Immature natural killer cell (primary cell): ENCODE data around the gene ARID1B. TPM values are rescaled to one million over a fixed set of nuclear protein-coding genes. Genes with fewer than 3 reads are reported as not detected.

Experiments
- DNase-seq, 3 donors: peaks; one replicate each; pipeline ENCODE4 v3.0.0; 2022; ENCODE audit warnings: mixed read lengths in 1 of 3
- H3K27ac Mint-ChIP-seq, 6 donors: one replicate each; pipeline ENCODE4 v1.8.0; 2020; ENCODE audit warnings: mixed read lengths in 6 of 6, mild to moderate bottlenecking in 5 of 6, inconsistent platforms in 4 of 6, moderate library complexity in 3 of 6
- H3K27me3 Mint-ChIP-seq, 3 donors: one replicate each; pipeline ENCODE4 v1.8.0; 2020 to 2021; ENCODE audit warnings: low read depth in 3 of 3, mild to moderate bottlenecking in 3 of 3, mixed read lengths in 3 of 3, moderate library complexity in 3 of 3, inconsistent platforms in 1 of 3
- H3K36me3 Mint-ChIP-seq, 3 donors: one replicate each; pipeline ENCODE4 v1.8.0; 2020; ENCODE audit warnings: mixed read lengths in 3 of 3, inconsistent platforms in 2 of 3, mild to moderate bottlenecking in 2 of 3
- H3K4me1 Mint-ChIP-seq, 2 donors: one replicate each; pipeline ENCODE4 v1.8.0; 2020; ENCODE audit warnings: inconsistent platforms in 2 of 2, mild to moderate bottlenecking in 2 of 2, mixed read lengths in 2 of 2, moderate library complexity in 1 of 2
- H3K4me3 Mint-ChIP-seq, 5 donors: one replicate each; pipeline ENCODE4 v1.8.0; 2020; ENCODE audit warnings: mild to moderate bottlenecking in 5 of 5, mixed read lengths in 5 of 5, inconsistent platforms in 3 of 5, moderate library complexity in 3 of 5
- H3K9me3 Mint-ChIP-seq, 6 donors: one replicate each; pipeline ENCODE4 v1.8.0; 2020; ENCODE audit warnings: mild to moderate bottlenecking in 6 of 6, mixed read lengths in 6 of 6, inconsistent platforms in 4 of 6, moderate library complexity in 3 of 6
- polyA plus RNA-seq, 3 donors: library from polyadenylated mRNA; unstranded; fragments of 300-500 nt; fragmentation: Illumina TruSeq; gene quantifications; one replicate each; pipeline ENCODE4 v1.2.3, GENCODE V29; 2021

Gene ARID1B
- polyA plus RNA-seq, 3 donors from 2014 or later, result 7.6 to 18.1 (median 8.7) TPM

GRCh38 chr6:157073596-157073995 is 296.4 kb downstream of the ARID1B start:
- no peaks in the 10 kb centered on the region for H3K27me3 Mint-ChIP-seq
- H3K4me1 Mint-ChIP-seq, result peaks cover 37 to 68% of the 10 kb centered on the region in 2 donors
- H3K36me3 Mint-ChIP-seq, result peaks cover 0 to 7% (median 0%) of the 10 kb centered on the region in 3 donors
- DNase-seq, result no peak
- no peak overlapping the region for H3K4me3 Mint-ChIP-seq
- H3K9me3 Mint-ChIP-seq, result no peaks in the 10 kb centered on the region
- H3K27ac Mint-ChIP-seq, result peak overlapping the region in 1 of 6 donors; percentile 25

- no peak overlapping the region for H3K27ac Mint-ChIP-seq
- H3K4me3 Mint-ChIP-seq, result no peak overlapping the region
- no peaks in the 10 kb centered on the region for H3K27me3 Mint-ChIP-seq
- no peak for DNase-seq
- no peaks in the 10 kb centered on the region for H3K9me3 Mint-ChIP-seq
- H3K4me1 Mint-ChIP-seq, result peaks cover 30 to 62% of the 10 kb centered on the region in 2 donors
- H3K36me3 Mint-ChIP-seq, result peaks cover 0 to 7% (median 0%) of the 10 kb centered on the region in 3 donors
Measured at GRCh38 chr6:157074969-157075368, 297.8 kb downstream of the ARID1B start.

DNA sequence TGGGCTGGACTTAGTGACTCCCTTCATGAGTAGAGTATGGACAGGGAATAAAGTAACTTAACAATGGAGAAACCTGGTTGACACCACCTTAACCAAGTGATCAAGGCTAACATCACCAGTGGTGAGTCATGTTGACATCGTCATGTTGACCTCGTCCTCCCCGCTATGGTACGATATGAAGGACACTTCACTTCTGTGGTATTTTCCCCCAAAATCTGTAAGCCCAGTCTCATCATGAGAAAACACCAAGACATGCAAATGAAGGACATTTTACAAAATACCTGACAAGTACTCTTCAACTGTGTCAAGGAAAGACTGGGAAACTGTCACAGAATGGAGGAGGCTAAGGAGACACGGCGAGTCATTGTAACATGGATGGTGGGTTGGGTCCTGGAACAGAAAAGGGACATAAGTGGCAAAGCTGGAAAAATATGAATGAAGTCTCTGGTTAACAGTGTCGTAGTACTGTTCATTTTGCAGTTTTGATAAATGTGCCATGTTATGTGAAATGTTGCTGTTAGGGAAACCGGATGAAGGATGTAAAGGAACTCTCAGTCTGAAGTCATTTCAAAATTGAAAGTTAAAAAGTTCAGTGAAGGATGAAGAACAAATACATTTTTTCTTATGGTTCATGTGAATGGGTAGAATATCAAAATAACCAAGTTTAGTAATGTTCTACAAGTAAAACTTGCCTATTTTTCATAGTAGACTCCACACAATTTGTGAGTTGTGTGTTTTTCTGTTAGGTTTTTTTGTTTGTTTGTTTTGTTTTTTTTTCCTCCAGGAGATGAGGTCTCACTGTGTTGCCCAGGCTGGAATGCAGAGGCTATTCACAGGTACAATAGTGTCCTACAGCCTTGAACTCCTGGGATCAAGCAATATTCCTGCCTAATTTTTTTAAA is 298.6 kb downstream of the ARID1B start:
- peaks cover 0 to 7% (median 0%) of the 10 kb centered on the region in 3 donors for H3K36me3 Mint-ChIP-seq
- H3K27ac Mint-ChIP-seq, result peak overlapping the region in 4 of 6 donors; percentile 20 to 85 (median 56)
- no peaks in the 10 kb centered on the region for H3K27me3 Mint-ChIP-seq
- peak in 1 of 3 donors; percentile 25 for DNase-seq
- H3K9me3 Mint-ChIP-seq, result no peaks in the 10 kb centered on the region
- peaks cover 27 to 54% of the 10 kb centered on the region in 2 donors for H3K4me1 Mint-ChIP-seq
- peak overlapping the region in 2 of 5 donors; percentile 7 to 80 for H3K4me3 Mint-ChIP-seq

- H3K9me3 Mint-ChIP-seq, result no peaks in the 10 kb centered on the region
- H3K4me3 Mint-ChIP-seq, result no peak overlapping the region
- no peak for DNase-seq
- H3K27me3 Mint-ChIP-seq, result no peaks in the 10 kb centered on the region
- peaks cover 0 to 7% (median 0%) of the 10 kb centered on the region in 3 donors for H3K36me3 Mint-ChIP-seq
- peak overlapping the region in 3 of 6 donors; percentile 12 to 70 (median 20) for H3K27ac Mint-ChIP-seq
- peaks cover 22 to 48% of the 10 kb centered on the region in 2 donors for H3K4me1 Mint-ChIP-seq
Measured at GRCh38 chr6:157076451-157076822, 299.3 kb downstream of the ARID1B start.

GRCh38 chr6:157077251-157077650 is 300.1 kb downstream of the ARID1B start:
- Mint-ChIP-seq H3K4me3 (no peak overlapping the region), H3K27me3 (no peaks in the 10 kb centered on the region), H3K27ac (peak overlapping the region in 3 of 6 donors; percentile 26 to 69 (median 50)), H3K9me3 (no peaks in the 10 kb centered on the region), H3K4me1 (peaks cover 22 to 56% of the 10 kb centered on the region in 2 donors), H3K36me3 (peaks cover 0 to 7% (median 0%) of the 10 kb centered on the region in 3 donors)
- DNase-seq, result no peak

DNA sequence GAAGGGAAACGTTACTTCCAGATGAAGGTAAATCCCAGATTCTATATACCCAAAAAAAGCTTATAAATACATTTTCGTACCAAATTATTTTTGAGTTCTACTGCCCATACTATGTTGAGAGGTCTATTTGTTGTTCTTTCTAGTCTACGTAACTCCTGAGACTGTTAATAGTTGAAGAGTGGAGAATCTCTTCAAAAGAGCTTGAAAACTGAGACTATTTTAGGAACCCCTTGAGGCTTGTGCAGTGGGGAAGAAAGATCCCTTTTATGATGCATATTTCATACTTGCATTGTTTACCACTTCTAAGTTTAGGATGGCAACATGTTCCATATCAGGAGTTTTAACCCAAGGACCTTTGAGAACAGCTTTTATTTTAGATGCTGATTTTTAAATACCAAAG is 301.1 kb downstream of the ARID1B start:
- H3K27me3 Mint-ChIP-seq, result no peaks in the 10 kb centered on the region
- H3K9me3 Mint-ChIP-seq, result no peaks in the 10 kb centered on the region
- H3K4me3 Mint-ChIP-seq, result no peak overlapping the region
- no peak overlapping the region for H3K27ac Mint-ChIP-seq
- H3K36me3 Mint-ChIP-seq, result peaks cover 0 to 7% (median 0%) of the 10 kb centered on the region in 3 donors
- peaks cover 27 to 66% of the 10 kb centered on the region in 2 donors for H3K4me1 Mint-ChIP-seq
- no peak for DNase-seq

GRCh38 chr6:157079277-157079676 is 302.1 kb downstream of the ARID1B start:
- peaks cover 25 to 62% of the 10 kb centered on the region in 2 donors for H3K4me1 Mint-ChIP-seq
- no peaks in the 10 kb centered on the region for H3K27me3 Mint-ChIP-seq
- no peaks in the 10 kb centered on the region for H3K9me3 Mint-ChIP-seq
- H3K27ac Mint-ChIP-seq, result no peak overlapping the region
- H3K4me3 Mint-ChIP-seq, result no peak overlapping the region
- H3K36me3 Mint-ChIP-seq, result peaks cover 0 to 6% (median 2%) of the 10 kb centered on the region in 3 donors
- no peak for DNase-seq

DNA sequence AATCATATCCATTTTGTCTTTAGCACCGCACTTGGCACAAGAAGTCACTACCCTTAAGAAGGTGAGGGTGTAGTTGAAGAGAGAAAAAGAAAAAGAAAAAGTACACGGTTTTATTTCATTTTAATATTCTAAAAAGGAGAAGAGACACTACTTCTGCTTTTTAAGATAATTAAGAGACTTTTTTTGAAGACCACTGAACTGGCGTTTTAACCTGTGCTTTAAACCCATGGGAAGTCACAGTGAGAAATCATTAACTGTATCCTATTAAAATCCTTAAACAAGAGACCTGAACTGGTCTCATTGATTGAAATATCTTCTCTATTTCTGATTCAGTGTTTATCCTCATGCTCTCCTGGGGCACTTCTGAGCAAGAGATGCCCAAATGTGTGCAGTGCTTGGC is 302.6 kb downstream of the ARID1B start:
- Mint-ChIP-seq H3K27ac (no peak overlapping the region), H3K27me3 (no peaks in the 10 kb centered on the region), H3K4me3 (no peak overlapping the region), H3K4me1 (peaks cover 23 to 57% of the 10 kb centered on the region in 2 donors), H3K36me3 (peaks cover 3 to 11% (median 7%) of the 10 kb centered on the region in 3 donors), H3K9me3 (no peaks in the 10 kb centered on the region)
- no peak for DNase-seq

- no peak for DNase-seq
- Mint-ChIP-seq H3K27ac (peak overlapping the region in 1 of 6 donors; percentile 17), H3K27me3 (no peaks in the 10 kb centered on the region), H3K9me3 (no peaks in the 10 kb centered on the region), H3K4me3 (no peak overlapping the region), H3K4me1 (peaks cover 22 to 55% of the 10 kb centered on the region in 2 donors), H3K36me3 (peaks cover 7 to 22% (median 15%) of the 10 kb centered on the region in 3 donors)
Measured at GRCh38 chr6:157080986-157081391, 303.8 kb downstream of the ARID1B start.

- Mint-ChIP-seq H3K27ac (peak overlapping the region in 2 of 6 donors; percentile 6 to 17), H3K27me3 (no peaks in the 10 kb centered on the region), H3K9me3 (no peaks in the 10 kb centered on the region), H3K36me3 (peaks cover 7 to 23% (median 19%) of the 10 kb centered on the region in 3 donors), H3K4me3 (no peak overlapping the region), H3K4me1 (peaks cover 34 to 57% of the 10 kb centered on the region in 2 donors)
- no peak for DNase-seq
Measured at GRCh38 chr6:157083343-157083742, 306.2 kb downstream of the ARID1B start.

DNA sequence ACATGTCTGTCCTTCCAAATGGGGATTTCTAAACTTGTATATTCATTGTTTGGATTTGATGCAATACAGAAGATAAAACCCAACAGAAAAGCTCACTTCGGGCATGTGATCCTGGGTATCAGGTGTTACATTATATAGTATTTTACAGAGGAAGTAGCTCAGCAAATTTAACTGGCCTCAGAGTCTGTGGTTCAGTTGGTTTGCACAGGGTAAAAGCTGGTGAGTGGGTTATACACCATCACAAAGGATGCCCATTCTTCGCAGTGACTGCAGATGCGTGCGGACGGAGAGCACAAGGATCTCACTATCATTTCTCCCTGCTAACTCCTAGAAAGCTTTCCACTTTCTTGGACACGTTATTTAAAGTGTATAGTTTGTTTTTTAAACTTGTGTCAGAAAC is 309.5 kb downstream of the ARID1B start:
- H3K36me3 Mint-ChIP-seq, result peaks cover 14 to 23% (median 19%) of the 10 kb centered on the region in 3 donors
- DNase-seq, result peak; percentile 16 to 34 (median 28)
- H3K9me3 Mint-ChIP-seq, result no peaks in the 10 kb centered on the region
- H3K4me3 Mint-ChIP-seq, result peak overlapping the region; percentile 15 to 63 (median 42)
- no peaks in the 10 kb centered on the region for H3K27me3 Mint-ChIP-seq
- peak overlapping the region in 5 of 6 donors; percentile 53 to 80 (median 62) for H3K27ac Mint-ChIP-seq
- peaks cover 48 to 61% of the 10 kb centered on the region in 2 donors for H3K4me1 Mint-ChIP-seq

- Mint-ChIP-seq H3K36me3 (peaks cover 14 to 23% (median 22%) of the 10 kb centered on the region in 3 donors), H3K27me3 (no peaks in the 10 kb centered on the region), H3K4me3 (peak overlapping the region in 1 of 5 donors; percentile 21), H3K4me1 (peaks cover 40 to 48% of the 10 kb centered on the region in 2 donors), H3K9me3 (no peaks in the 10 kb centered on the region), H3K27ac (peak overlapping the region in 4 of 6 donors; percentile 7 to 77 (median 64))
- no peak for DNase-seq
Measured at GRCh38 chr6:157087974-157088373, 310.8 kb downstream of the ARID1B start.

GRCh38 chr6:157088841-157089240 is 311.7 kb downstream of the ARID1B start:
- peaks cover 45 to 50% of the 10 kb centered on the region in 2 donors for H3K4me1 Mint-ChIP-seq
- H3K4me3 Mint-ChIP-seq, result peak overlapping the region in 1 of 5 donors; percentile 21
- DNase-seq, result no peak
- no peaks in the 10 kb centered on the region for H3K27me3 Mint-ChIP-seq
- no peaks in the 10 kb centered on the region for H3K9me3 Mint-ChIP-seq
- peaks cover 20 to 23% (median 23%) of the 10 kb centered on the region in 3 donors for H3K36me3 Mint-ChIP-seq
- H3K27ac Mint-ChIP-seq, result peak overlapping the region in 5 of 6 donors; percentile 1 to 65 (median 42)

DNA sequence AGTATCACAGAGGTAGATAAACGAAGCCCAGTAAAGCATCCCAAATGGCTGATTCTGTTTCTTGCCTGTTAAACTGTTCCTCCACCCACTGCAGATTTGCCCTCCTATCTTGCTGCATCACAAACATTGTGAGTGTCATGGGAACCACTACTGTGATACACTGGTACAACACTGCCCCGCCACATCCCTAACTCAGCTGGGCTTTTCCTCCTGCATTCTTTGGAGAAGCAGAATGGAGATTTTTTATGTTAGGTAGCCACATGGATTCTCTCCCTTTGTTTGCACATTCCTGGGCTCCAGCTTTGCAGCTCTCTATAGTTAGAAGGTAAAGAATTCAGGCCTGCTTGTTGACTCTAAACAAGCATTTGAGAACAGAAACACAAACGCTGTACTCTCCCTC is 312.1 kb downstream of the ARID1B start:
- H3K9me3 Mint-ChIP-seq, result no peaks in the 10 kb centered on the region
- no peak for DNase-seq
- H3K4me1 Mint-ChIP-seq, result peaks cover 50 to 54% of the 10 kb centered on the region in 2 donors
- H3K36me3 Mint-ChIP-seq, result peaks cover 20 to 21% (median 21%) of the 10 kb centered on the region in 3 donors
- no peak overlapping the region for H3K4me3 Mint-ChIP-seq
- H3K27ac Mint-ChIP-seq, result peak overlapping the region in 3 of 6 donors; percentile 8 to 65 (median 55)
- no peaks in the 10 kb centered on the region for H3K27me3 Mint-ChIP-seq
